ENCODE measurements around the gene ABLIM1.

The ABLIM1 gene

DNA sequence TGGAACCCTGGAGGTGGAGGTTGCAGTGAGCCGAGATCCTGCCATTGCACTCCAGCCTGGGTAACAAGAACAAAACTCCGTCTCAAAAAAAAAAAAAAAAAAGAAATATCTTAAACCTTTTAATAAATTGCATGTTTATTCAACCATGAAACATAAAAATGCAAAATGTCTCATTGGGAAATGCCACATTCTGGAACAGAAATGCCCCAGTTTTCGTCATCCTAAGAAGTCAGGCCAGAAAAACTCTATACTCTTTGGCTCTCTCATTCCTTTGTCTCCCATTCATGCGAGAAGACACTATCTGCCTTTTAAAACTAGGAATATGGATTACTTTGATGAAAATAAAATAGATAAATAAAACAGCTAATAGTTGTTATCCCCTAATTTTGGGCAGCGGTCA lies 21.5 kb upstream of the ABLIM1 start:
- DNase-seq (ENCODE audit: low read depth), result no peak

DNA sequence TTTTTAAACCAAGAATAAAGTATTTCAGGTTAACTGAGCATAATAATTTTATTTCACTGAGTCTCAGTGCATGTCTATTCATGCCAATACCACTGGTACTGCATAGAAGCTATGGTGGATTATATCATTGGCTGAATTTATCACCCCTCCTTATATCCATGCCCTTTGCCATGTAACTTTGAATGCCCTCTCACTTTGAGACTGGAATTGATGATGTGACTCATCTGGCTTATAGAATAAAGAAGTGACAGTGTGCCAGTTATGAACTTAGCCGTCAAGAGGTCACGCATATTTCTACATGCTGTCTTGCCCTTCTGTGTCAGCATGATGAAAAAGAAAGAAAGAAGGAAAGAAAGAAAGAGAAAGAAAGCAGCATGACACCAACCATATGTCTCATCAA lies 20.7 kb upstream of the ABLIM1 start:
- DNase-seq (ENCODE audit: low read depth), result no peak

DNA sequence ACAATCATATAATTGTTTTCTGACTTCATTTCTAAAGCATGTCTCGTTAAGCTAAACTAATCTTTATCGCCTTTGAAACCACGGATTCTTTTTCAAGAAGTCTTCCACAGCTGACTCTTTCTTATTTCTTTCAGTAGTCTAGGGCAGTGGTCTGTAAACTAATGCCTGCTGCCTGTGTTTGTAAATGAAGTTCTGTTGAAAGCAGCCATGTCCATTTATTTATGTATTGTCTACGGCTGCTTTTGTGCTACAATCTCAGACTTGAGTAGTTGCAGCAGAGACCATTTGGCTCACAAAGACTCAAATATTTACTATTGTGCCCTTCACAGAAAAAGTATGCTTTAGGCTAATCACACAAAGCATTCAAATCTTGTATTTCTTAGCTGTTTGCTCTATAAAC lies 20.3 kb upstream of the ABLIM1 start:
- no peak for DNase-seq (ENCODE audit: low read depth)

DNA sequence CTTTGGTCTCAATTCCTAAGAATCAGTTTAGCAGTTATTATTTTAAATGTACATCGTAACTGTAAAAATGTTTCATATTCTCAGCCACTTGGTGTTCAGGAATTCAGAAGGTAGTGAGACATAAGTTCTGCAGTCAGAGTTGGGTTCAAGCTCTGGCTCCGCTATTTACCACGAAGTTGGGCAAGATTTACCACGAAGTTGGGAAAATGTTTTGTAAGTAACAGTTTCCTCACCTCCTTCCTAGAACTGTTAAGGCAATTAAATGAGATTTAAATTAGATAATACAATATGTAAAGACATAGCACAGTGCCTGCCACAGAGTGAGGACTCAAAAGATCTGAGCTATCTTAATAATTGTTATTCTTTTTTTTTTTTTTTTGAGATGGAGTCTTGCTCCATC lies 16.3 kb upstream of the ABLIM1 start:
- no peak for DNase-seq (ENCODE audit: low read depth)

DNA sequence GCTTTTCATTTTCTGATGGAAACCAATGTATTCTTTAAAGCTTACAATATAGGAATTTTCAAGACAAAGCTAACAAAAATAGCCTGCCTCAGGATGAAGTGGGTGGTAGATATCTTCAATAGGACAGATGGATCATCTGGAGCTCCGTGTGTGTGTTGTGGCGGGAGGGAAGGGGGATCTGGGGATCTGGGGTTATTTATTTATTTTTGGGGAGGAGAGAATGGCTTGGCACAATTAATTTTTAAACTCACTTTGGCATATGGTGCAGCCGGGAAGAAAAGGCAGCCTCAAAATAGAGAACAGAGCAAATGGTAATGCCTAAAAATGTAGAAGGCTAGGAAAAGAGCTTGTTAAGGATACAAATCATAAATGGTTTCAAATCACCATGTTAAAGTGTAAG lies 11.6 kb upstream of the ABLIM1 start:
- no peak for DNase-seq (ENCODE audit: low read depth)

DNA sequence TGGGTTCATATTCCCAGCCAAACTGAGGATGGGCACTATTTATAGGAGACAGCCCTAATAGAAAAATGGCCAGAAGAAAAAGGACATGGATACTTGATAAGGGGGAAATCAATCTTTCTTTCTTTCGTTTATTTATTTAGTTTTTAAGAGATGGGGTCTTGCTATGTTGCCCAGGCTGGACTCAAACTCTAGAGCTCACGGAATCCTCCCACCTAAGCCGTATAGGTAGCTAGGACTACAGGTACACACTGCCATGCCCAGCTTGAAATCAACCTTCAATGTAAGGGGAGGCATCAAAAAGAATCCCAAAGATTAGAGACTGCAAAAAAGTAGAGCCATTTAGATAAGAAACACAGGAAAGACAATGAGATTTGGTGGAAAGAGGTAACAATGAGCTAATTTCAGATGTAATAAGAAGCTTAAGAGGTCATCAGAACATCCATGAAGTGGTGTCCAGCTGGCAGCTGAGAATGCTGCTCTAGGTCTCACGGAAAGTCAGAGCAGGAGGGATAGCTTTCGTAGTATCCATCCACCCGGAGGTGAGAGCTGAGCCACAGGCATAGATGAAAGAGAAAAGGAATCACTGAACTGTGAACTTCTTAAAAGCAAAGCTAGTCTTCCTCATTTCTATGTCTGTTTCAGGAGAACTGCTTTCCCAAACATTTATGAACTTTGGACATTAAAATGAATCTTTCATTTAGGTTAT lies 10.5 kb upstream of the ABLIM1 start:
- no peak for DNase-seq (ENCODE audit: low read depth)

DNA sequence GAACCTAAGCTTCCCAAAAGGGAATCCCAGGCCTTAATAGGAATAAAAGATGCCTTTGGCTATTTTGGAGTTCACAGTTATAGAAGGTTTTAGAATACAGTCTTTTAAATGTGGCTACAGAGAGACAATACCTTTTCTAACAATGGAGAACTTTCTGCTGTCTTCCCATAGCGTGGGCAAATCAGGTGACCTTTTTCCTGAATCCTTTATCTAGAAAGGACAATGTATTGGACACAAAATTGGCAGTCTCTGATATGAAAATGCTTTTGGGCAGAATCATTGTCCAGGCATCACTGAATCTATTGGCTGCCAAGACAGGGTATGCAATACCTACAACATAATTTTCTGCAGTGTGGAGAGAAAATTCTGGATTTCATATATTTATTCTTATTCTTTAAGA lies 7.8 kb upstream of the ABLIM1 start:
- DNase-seq (ENCODE audit: low read depth), result no peak

DNA sequence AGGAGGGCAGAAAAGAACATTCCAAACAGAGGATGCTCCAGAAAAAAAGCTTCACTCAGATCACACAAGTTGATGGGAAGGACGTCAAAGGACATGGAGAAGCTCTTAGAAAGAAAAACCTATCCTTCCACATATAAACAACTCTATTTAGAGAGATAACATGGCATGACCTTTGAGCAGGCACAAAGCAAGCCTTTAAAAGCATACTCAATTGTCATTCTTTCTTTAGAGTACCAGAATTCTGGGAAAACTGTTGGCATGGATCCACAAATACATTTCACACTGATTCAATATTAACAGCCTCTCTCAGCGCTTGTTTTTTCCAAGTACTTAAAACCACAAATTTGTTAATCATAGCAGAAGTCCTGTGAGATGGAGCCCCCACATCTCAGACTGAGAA lies 7.3 kb upstream of the ABLIM1 start:
- DNase-seq (ENCODE audit: low read depth), result no peak

DNA sequence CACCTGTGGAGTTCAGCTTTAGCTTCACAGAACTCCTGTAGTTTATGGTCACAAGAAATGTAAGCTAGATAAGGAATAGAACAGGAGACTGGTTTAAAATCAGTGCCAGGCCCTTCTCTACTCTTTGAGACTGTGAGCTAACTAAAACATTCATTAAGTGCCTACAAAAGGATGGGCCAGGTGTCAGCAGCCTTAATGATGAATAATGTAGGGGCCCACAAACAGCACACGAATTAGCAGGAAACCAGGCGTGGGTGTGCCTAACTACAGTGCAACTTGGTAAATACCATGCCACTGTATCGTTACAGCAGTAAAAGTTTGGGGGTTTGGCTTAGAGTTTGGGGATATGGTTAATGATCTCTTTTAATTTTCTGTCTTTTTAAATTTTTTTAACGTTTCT lies 6.1 kb upstream of the ABLIM1 start:
- no peak for DNase-seq (ENCODE audit: low read depth)

DNA sequence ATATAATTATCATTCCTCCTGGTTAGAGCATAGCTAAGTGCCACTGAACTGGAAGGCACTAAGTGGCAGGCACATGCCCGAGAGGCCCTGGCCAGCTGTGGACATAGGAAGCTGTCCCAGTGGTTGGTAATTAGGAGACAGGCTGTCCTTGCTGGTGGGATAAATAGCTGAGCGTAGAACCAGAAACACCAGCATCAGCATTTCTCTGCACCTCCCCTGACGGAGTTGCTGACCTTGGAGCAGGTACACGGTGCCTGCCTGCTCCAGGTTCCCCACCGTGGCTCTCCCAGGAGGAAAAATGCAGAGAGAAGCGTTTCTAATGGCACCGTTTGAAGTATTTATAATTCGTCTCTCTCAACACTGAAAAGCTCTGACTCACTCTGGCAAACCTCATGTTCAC lies 5.6 kb upstream of the ABLIM1 start:
- DNase-seq (ENCODE audit: low read depth), result no peak

DNA sequence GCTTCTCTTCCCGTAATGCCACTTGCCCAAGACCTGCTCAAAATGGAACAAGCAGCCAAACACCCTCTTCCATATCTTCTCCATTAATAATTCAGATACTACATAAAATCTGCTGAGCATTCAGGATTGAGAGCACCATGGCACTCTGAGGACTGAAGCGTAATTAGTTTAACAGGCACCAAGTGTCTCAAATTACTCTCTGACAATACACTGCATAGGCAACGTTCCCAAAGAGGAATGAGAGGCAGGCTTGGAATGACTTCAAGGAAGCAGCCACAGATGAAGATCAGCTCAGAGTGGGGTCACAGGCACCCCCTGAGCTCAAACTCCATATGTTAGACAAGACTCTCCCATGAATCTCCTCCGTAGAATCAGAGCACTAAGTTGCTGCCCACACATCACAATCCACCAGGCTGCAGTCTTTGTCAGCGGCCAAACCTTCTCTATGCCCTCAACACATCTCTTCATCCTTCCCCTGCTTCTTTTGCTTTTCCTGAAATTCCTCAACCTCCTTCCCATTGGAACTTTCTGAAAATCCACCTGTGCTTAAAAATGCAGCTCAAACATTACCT lies 4.7 kb upstream of the ABLIM1 start:
- DNase-seq (ENCODE audit: low read depth), result no peak

DNA sequence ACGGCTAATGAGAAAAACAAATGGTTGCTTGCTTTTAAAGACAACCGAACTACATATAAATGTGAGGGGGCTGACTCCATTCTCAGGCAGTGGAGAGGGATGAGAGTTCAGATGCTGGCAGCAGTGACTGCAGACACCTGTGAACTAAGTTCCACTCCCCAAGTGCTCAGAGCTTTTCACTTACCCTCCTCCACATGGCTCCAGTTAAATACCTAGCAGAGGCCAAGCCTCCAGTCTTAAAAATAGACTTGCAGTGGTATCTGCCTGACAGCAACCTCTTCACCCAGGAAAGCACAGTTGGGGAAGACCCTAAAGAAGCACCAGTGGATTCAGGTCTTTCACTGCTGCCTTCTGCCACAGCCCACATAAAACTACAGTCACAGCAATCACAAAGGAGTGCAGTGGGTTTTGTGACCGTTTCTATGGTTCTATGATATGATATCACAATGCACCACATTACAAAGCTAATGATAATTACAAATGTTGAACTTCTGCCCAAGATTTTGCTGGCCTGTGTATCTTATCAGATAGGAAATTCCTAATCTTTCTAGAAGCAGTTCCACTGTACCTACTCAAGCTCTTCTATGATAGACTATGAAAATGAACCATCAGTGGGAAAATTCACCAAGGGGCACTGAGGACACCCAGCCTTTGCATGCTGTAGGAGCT lies 3.3 kb upstream of the ABLIM1 start:
- no peak for DNase-seq (ENCODE audit: low read depth)

DNA sequence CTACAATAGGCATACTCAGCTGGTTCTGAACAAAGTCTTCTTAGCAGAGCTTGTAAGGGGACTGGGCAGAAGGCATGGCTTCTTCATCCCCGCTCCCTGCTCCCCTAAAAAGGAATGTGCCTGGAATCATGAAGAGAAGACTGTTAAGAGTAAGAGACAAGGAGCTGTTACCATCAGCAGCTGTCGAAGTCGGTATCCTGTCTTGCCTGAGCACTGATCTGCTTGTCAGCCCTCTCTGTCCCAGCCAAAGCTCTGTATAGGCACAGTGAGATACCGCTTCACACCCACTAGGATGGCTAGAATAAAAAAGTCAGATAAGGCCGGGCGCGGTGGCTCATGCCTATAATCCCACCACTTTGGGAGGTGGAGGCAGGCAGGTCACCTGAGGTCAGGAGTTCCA lies 2.4 kb downstream of the ABLIM1 start:
- DNase-seq (ENCODE audit: low read depth), result no peak

DNA sequence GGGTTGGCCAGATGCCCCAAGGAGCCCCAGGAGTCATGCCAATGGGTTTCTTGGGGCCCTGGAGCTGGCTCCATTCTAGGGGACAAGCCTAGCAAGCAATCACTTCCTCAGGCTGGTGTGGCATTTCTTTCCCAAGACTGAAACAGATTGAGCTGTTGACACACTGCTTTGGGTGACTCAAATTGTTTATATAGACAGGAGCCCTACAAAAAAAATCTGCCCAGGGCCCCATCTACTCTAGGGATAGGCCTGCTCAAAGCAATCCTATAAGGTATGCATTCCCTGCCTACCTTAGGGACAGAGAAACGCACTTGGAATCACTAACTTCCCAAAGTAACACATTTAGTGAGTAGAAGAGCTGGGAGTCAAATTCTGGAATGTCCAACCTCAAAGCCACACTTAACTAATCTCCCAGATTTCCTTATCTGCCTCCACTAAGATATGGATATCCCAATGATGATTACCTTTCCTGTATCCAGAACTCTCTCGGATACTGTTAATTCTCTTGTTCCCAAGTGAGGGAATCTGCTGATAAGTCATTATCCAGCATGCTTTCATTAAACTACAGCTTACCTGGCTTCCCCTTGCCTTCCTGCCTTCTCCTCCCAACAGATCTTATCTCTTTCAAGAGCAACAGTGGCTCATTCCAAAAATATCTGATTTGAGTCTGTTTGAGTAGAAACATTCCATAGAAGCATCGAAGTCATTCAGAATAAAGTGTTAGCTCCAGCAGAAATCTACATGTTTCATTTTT lies 3.1 kb downstream of the ABLIM1 start:
- no peak for DNase-seq (ENCODE audit: low read depth)

DNA sequence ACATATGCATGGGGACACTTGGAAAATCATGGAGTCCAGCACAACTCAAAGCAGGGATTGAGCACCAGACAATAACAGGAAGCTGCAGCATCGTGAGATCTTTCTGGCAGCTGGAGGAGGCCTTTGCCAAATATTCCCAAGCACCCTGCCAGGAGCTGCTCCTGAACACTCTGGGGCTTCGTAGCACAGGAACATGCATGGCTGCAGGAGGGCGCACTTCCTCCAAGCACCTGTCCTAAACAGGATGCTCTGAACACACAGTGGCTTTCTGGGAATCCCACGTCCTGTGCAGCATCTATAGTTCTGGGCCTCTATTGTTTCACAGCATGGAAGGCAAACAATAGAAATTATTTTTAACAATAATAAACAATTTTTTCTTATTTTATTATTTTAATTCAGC lies 4.1 kb downstream of the ABLIM1 start:
- no peak for DNase-seq (ENCODE audit: low read depth)

DNA sequence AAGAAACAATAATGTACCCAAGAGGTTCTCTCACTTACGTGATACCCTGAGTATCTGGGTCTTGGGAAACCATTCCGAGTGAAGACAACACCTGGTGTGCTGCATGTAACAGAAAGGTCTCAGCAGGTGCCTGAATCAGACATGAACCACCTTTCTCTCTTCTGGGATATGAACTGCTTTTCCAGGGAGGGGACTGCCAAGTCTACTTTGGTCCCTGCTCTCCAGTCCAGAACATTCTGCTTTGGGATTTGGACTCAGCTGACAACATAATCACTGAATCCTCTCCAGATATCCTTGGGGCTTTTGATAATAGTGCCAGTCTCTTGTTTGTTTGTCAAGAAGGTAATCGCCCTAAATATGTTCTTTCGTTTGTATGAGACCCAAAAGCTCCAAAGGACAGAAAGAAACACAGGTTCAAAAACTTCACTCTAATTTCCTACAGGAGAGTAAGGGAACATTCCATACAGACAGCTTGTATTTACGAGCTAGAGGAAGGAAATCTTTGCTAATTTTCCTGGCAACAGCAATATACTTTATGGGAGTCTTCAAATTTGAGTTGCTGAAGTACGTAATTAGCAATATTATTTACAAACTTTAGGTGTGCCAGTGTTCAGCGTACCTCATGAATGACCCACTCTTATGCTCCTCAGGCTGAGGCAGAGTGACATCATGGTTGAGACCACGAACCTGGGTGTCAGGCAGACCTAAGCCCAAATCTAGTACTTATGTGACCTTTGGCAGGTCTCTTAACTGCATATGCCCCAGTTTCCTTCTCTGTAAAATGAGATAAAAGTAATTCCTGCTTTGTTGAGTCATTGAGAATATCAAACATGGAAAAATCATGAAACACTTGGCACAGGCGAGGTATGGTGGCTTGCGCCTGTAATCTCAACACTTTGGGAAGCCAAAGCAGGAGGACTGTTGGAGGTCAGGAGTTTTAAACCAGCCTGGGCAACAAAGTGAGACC lies 5.4 kb downstream of the ABLIM1 start:
- no peak for DNase-seq (ENCODE audit: low read depth)

DNA sequence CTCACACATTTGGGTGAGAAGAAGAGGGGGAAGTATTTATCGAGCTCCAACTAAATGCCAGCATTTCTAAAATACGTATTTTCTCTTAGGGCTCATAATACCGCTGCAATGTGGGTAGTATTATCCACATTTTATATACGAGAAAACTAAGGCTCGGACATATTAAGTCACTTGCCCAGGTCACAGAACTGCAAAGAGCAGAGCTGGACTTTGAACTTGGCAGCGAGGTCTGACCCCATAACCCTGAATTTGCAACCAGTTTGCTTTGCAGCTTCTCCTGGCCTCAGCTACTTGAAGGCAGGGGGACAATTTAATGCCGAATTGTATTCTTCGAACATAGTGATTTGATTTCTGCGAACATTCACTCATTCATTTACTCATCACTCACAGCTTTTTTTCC lies 7.2 kb downstream of the ABLIM1 start:
- DNase-seq (ENCODE audit: low read depth), result no peak

DNA sequence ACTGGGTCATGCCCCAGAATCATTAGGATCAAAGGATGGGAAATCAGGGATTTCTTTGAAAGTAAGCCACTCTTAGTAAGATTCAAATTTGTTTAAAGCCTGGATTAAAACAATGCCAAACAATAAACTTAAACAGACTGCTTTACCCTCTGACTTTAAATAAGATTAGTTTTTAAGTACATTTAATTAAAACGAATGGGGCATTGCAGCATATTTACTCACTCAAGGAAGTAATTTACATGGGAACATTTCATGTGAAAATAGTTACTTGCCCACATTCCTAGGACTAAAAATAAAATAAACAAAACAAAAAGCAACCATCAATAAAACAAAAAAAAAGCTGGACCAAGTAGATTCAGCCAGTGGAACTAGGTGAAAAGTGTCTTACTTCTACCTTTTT lies 7.8 kb downstream of the ABLIM1 start:
- no peak for DNase-seq (ENCODE audit: low read depth)

DNA sequence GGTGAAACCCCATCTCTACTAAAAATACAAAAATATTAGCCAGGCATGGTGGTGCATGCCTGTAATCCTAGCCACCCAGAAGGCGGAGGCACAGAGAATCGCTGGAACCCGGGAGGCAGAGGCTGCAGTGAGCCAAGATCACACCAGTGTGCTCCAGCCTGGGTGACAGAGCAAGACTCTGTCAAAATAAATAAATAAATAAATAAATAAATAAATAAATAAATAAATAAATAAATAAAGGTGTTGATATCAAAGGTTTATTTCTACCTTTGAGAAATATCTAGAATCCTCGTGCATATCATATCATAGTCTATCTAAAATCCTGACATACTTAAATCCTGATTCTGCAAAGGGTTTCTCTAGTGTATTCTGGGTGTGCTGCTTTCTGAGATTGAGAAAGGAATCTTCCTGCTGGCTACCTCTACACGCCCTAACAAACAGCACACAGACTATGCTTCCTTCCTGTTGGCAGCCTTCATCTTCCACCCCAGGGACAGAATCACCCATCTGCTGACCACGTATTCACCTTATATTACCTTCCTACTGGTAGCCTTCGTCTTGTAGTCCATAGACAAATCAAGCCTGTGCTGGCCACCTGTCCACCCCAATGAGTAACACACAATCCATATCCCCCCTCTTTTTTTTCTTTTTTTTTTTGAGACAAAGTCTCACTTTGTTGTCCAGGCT lies 8.7 kb downstream of the ABLIM1 start:
- no peak for DNase-seq (ENCODE audit: low read depth)

DNA sequence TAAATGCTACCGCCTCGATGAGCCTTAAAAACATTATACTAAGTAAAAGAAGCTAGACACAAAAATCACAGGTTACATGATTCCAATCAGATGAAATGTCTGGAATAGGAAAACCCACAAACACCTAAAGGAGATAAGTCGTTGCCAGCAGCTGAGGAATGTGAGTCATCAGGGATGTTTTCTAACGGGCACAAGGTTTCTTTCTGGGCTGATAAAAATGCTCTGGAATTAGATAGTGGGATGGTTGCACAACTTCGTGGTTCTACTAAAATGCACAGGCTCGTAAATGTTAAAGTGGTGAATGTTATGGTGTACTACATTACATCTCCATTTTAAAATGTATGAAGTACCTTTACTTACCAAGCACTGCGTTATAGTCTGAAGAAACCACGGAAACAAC lies 9.7 kb downstream of the ABLIM1 start:
- no peak for DNase-seq (ENCODE audit: low read depth)

DNA sequence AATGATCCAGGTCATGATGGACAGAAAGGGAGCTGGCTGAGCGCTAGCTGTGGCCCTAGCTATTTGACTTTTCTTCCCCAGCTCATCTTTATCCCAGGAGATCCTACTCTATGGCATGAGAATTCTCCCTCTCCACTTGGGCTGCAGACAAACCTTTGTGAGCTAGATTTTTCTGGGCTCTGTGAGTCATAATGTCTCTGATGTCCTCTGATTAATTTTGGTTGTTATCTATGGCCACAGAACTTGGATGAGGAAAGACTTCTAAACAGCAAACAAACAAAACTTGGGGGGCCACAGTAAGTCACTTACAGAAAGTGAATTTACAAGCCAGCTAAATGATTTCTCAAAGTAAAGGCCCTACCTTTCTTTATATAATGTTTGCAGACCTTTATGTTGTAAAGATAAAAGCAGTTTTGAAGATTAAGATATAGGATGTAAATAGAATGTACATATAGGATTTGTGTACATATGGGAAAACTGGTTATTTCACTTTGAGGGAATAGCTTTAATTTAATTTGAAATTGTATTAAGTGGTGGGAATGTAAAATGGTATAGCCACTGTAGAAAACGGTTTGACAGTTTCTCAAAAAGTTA lies 10.4 kb downstream of the ABLIM1 start:
- no peak for DNase-seq (ENCODE audit: low read depth)

Measured in GM04504 (cell line).